HG03135 (cell line): Measurements from ENCODE around the gene POLA2.
"Not testable (repeated sequence)": the region's sequence is repeated elsewhere in the genome, so short reads cannot be mapped to it uniquely, and the experiment has no call there.

ENCODE experiments used
- ATAC-seq: cut with Tn5 transposase; IDR thresholded peaks from one replicate; pipeline ENCODE4 v1.9.1; 2021; ENCODE audit warnings: mild to moderate bottlenecking, moderate library complexity; ENCODE audit not compliant: unreplicated experiment

POLA2 gene

DNA sequence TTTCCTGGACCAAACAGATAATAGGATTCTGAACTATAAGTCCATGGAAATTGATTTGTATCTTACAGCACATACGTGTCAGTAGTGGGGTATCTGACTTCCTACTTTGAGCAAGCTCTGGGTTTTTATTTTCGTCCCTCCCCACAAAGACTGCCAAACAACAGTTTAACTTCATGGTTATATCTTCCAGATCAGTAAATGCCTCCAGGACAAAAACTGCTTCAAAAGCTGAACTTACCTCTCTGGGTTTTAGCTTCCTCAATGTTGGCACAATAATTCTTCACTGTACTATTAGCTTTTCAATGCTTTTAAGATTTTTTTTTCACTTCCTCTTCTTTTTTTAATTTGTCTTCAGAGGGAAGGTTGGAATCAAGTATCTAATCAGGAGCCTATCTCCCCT is 67.7 kb downstream of the POLA2 start:
- no peak for ATAC-seq

- no peak for ATAC-seq
Measured at GRCh38 chr11:65329944-65330403, 68.2 kb downstream of the POLA2 start.

DNA sequence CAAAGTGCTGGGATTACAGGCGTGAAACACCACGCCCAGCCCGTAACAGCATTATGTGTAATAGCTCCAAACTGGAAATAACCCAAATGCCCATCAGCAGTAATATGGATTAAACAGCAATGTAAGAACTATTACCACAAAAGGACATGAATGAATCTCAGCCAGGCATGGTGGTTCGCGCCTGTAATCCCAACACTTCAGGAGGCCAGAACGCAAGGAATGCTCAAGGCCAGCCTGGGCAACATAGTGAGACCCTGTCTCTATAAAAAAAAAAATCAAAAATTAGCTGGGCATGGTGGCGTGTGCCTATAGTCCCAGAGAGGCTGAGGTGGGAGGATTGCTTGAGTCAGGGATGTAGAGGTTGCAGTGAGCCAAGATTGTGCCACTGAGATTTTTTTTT is 68.8 kb downstream of the POLA2 start:
- no peak for ATAC-seq

GRCh38 chr11:65332591-65332990 is 70.8 kb downstream of the POLA2 start:
- ATAC-seq, result not testable (repeated sequence)

GRCh38 chr11:65334696-65335295 is 73.0 kb downstream of the POLA2 start:
- ATAC-seq, result no peak

DNA sequence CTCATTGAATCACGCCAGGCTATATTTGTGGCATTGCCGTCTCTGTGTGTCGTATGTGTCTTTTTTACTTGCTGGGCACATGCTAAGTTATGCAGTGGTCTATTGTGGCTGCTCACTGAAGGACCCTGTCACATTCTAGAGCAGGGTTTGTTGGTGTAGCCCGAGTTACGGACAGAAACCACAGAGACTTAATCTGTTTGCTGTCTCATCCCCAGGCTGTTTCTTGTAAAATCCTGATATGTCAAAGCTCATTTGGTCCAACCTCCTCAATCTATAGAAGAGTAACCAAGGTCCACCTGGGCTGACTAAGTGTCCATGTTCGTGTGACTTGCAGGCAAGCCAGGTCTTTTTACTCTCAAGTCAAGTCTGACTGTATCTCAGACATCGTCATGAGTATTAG is 76.9 kb downstream of the POLA2 start:
- ATAC-seq, result no peak

DNA sequence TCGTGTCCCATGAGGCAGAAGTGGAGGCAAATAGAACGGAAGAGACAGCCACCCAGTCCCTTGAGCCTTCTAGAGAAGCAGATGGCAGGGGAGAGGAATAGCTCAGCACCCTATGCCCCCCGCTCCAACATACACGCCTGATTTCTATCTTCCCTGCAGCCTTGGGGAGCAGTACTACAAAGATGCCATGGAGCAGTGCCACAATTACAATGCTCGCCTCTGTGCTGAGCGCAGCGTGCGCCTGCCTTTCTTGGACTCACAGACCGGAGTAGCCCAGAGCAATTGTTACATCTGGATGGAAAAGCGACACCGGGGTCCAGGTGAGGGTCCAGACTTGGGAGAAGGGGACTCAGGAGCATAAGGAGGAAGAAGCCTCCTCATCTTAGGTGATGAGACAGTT is 78.5 kb downstream of the POLA2 start:
- ATAC-seq, result no peak

- no peak for ATAC-seq
Measured at GRCh38 chr11:65341856-65342255, 80.1 kb downstream of the POLA2 start.
